Measurements from ENCODE around the gene ARHGAP5. TPM values are rescaled to one million over a fixed set of nuclear protein-coding genes. Genes with fewer than 3 reads are reported as not detected.

Gene ARHGAP5
- total RNA-seq, 2 donors from 2014 or later, result 52.7 to 58.4 TPM

- no peak for DNase-seq
- intact Hi-C loops (cut with DNase I), result no loop called here
- no peaks in the 10 kb centered on the region for H3K36me3 ChIP-seq (replicated peaks in 1 of 2; ENCODE audit: insufficient read depth in 1 of 2, low read depth in 2 of 2)
- no peak for ATAC-seq
- no peaks in the 10 kb centered on the region for H3K27me3 ChIP-seq
- no peak overlapping the region for H3K27ac ChIP-seq
- H3K4me1 ChIP-seq, result peaks cover 2% of the 10 kb centered on the region
- 74 to 76% methylated on average over 3 of the region's 3 CpGs for WGBS, 2 donors
- TF ChIP-seq POLR2A (IDR thresholded peaks at IDR 0.05), result no peak
- TF ChIP-seq CTCF (IDR thresholded peaks at IDR 0.05), result no peak
- H3K9me3 ChIP-seq, result peaks cover 0 to 11% (median 0%) of the 10 kb centered on the region in 3 donors
- no peak overlapping the region for H3K4me3 ChIP-seq
These were observed 57.5 kb downstream of the ARHGAP5 start for GRCh38 chr14:32134448-32135097.

DNA sequence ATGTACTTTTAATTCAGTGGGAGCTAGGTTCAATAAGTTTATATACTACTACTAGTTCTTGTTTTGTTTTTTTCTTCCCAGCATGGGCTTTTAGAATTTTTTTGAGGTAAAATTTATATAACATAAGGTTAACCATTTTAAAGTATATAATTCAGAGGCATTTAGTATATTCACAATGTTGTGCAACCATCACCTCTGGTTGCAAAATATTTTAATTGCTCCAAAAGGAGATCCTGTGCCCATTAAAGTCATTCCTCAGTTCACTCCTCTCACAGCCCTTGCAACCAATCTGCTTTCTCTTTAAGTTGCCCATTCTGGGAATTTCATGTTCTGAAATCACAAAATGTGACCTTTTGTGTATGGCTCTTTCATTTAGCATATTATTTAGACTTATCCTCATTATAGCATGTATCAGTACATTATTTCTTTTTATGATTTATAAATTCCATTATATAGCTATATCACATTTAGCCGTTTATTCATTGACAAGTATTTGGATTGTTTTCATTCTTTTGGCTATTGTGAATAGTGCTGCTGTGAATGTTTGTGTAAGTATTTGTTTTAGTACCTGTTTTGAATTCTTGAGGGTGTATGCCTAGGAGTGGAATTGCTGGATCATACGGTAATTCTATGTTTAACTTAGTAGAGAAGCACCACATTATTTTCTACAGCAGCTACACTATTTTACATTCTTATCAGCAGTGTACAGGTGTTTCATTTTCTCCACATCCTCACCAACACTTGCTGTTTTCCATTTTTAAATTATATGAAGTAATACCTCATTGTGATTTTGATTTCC, 59.1 kb downstream of the ARHGAP5 start:
- Histone ChIP-seq H3K9me3 (peaks cover 0 to 11% (median 0%) of the 10 kb centered on the region in 3 donors), H3K4me1 (no peaks in the 10 kb centered on the region), H3K4me3 (no peak overlapping the region), H3K36me3 (replicated peaks in 1 of 2; ENCODE audit: insufficient read depth in 1 of 2, low read depth in 2 of 2) (no peaks in the 10 kb centered on the region), H3K27ac (no peak overlapping the region), H3K27me3 (no peaks in the 10 kb centered on the region)
- intact Hi-C loops (cut with DNase I), result no loop called here
- WGBS, 2 donors, result 84 to 87% methylated on average over 2 of the region's 2 CpGs
- DNase-seq (no peak), ATAC-seq (no peak)
- no peak for TF ChIP-seq CTCF (IDR thresholded peaks at IDR 0.05)
- TF ChIP-seq POLR2A (IDR thresholded peaks at IDR 0.05), result no peak

DNA sequence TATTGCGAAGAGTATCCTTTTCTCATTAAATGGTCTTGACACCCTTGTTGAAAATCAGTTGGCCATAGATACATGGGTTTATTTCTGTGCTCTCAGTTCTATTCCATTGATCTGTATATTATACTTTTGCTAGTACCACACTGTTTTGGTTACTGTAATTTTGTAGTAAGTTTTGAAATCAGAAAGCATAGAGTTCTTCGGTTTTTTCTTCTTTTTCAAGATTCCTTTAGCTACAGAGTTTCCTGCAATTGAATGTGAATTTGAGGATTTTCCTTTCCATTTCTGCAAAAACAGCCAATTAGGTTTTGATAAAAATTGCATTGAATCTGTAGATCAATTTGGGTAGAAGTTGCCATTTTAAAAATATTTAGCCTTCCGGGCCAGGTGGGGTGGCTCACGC, 60.2 kb downstream of the ARHGAP5 start:
- ATAC-seq (no peak), DNase-seq (no peak)
- H3K36me3 ChIP-seq (replicated peaks in 1 of 2; ENCODE audit: insufficient read depth in 1 of 2, low read depth in 2 of 2), result no peaks in the 10 kb centered on the region
- no peaks in the 10 kb centered on the region for H3K4me1 ChIP-seq
- H3K27ac ChIP-seq, result no peak overlapping the region
- intact Hi-C loops (cut with DNase I), result no loop called here
- 96 to 98% methylated on average over 4 of the region's 4 CpGs for WGBS, 2 donors
- H3K9me3 ChIP-seq, result peaks cover 0 to 11% (median 0%) of the 10 kb centered on the region in 3 donors
- TF ChIP-seq CTCF (IDR thresholded peaks at IDR 0.05), result no peak
- TF ChIP-seq POLR2A (IDR thresholded peaks at IDR 0.05), result no peak
- no peak overlapping the region for H3K4me3 ChIP-seq
- no peaks in the 10 kb centered on the region for H3K27me3 ChIP-seq

- H3K27me3 ChIP-seq, result no peaks in the 10 kb centered on the region
- intact Hi-C loops (cut with DNase I), result no loop called here
- TF ChIP-seq POLR2A (IDR thresholded peaks at IDR 0.05), result no peak
- no peak for TF ChIP-seq CTCF (IDR thresholded peaks at IDR 0.05)
- peaks cover 0 to 11% (median 0%) of the 10 kb centered on the region in 3 donors for H3K9me3 ChIP-seq
- H3K27ac ChIP-seq, result no peak overlapping the region
- no peaks in the 10 kb centered on the region for H3K4me1 ChIP-seq
- no peak for DNase-seq
- no peak overlapping the region for H3K4me3 ChIP-seq
- WGBS, 2 donors, result 96 to 100% methylated on average over 1 of the region's 1 CpG
- ATAC-seq, result no peak
- H3K36me3 ChIP-seq (replicated peaks in 1 of 2; ENCODE audit: insufficient read depth in 1 of 2, low read depth in 2 of 2), result no peaks in the 10 kb centered on the region
These were observed 60.8 kb downstream of the ARHGAP5 start for GRCh38 chr14:32137892-32138291.

Measured in body of pancreas (tissue), 4 donors.